Smooth muscle cell (in vitro differentiated cells): ENCODE data around the gene RTL10. TPM values are rescaled to one million over a fixed set of nuclear protein-coding genes. Genes with fewer than 3 reads are reported as not detected.

Experiments
- DNase-seq: peaks from one replicate; lab custom pipeline; 2025; ENCODE audit not compliant: unreplicated experiment; lab: John Stamatoyannopoulos, UW
- H2AFZ ChIP-seq: fragments of 200-600 bp; sonication (generic); 2 replicates; pipeline ENCODE4 v1.6.0; 2016; ENCODE audit warnings: antibody characterized with exemption, low read depth, mild to moderate bottlenecking
- H3F3A ChIP-seq: fragments of 200-600 bp; sonication (generic); 2 replicates; pipeline ENCODE4 v1.6.0; 2017; ENCODE audit warnings: antibody characterized with exemption, low read depth
- H3K27ac ChIP-seq: fragments of 200-600 bp; sonication (generic); 2 replicates; pipeline ENCODE4 v1.5.1; 2016; ENCODE audit warnings: low read depth, mild to moderate bottlenecking
- H3K27me3 ChIP-seq: fragments of 200-600 bp; sonication (generic); 2 replicates; pipeline ENCODE4 v1.6.1; 2016; ENCODE audit warnings: low read depth, mild to moderate bottlenecking
- H3K36me3 ChIP-seq: fragments of 200-600 bp; sonication (generic); 2 replicates; pipeline ENCODE4 v1.5.1; 2016; ENCODE audit warnings: low read depth
- H3K4me1 ChIP-seq: fragments of 200-600 bp; sonication (generic); 2 replicates; pipeline ENCODE4 v1.5.1; 2016; ENCODE audit warnings: low read depth
- H3K4me2 ChIP-seq: fragments of 200-600 bp; sonication (generic); 2 replicates; pipeline ENCODE4 v1.6.0; 2016; ENCODE audit warnings: mild to moderate bottlenecking
- H3K4me3 ChIP-seq: fragments of 200-600 bp; sonication (generic); 2 replicates; pipeline ENCODE4 v1.5.1; 2016; ENCODE audit warnings: mild to moderate bottlenecking
- H3K79me2 ChIP-seq: fragments of 200-600 bp; sonication (generic); 2 replicates; pipeline ENCODE4 v1.6.0; 2016; ENCODE audit warnings: low read depth, mild to moderate bottlenecking
- H3K9ac ChIP-seq: fragments of 200-600 bp; sonication (generic); 2 replicates; pipeline ENCODE4 v1.6.0; 2016; ENCODE audit warnings: low read depth
- H3K9me3 ChIP-seq: fragments of 200-600 bp; sonication (generic); replicated peaks from 2 replicates; pipeline ENCODE4 v1.5.1; 2016; ENCODE audit warnings: low read depth
- H4K20me1 ChIP-seq: fragments of 200-600 bp; sonication (generic); 2 replicates; pipeline ENCODE4 v1.6.0; 2016; ENCODE audit warnings: low read depth
- CTCF ChIP-seq: fragments of 200-600 bp; sonication (generic); IDR thresholded peaks from 2 replicates; pipeline ENCODE4 v1.5.1; 2017; ENCODE audit warnings: borderline replicate concordance, mild to moderate bottlenecking, antibody characterized with exemption; ENCODE audit not compliant: insufficient read depth, poor library complexity, severe bottlenecking
- WGBS: methylation state at CpG from one replicate; pipeline ENCODE4 v1.1.7; 2016; ENCODE audit warnings: low lambda C conversion rate; 5-methylcytosine and 5-hydroxymethylcytosine counted together
- polyA plus RNA-seq: library from polyadenylated mRNA; unstranded; fragments of >200 nt; fragmentation: Nextera tagmentation; extraction: Ambion mirVana; gene quantifications from 2 replicates; pipeline ENCODE4 v1.2.1, GENCODE V29; 2016
- total RNA-seq: library from RNA; depleted of rRNA; stranded (reverse); fragments of >200 nt; gene quantifications from 2 replicates; pipeline ENCODE4 v1.2.3, GENCODE V29; 2014

The RTL10 gene
- total and polyA plus RNA-seq, 2 experiments from 2014 or later = 3.8 to 7.5 TPM

- 97% methylated on average over 18 of the region's 18 CpGs for WGBS
Measured at GRCh38 chr22:19822301-19823117, 32.2 kb downstream of the RTL10 start.

GRCh38 chr22:19821523-19822300 is 33.0 kb downstream of the RTL10 start:
- no peaks in the 10 kb centered on the region for H3K27me3 ChIP-seq
- H3F3A ChIP-seq = no peaks in the 10 kb centered on the region
- no peak overlapping the region for H3K27ac ChIP-seq
- no peak overlapping the region for H3K9ac ChIP-seq
- no peaks in the 10 kb centered on the region for H3K36me3 ChIP-seq
- no peaks in the 10 kb centered on the region for H3K9me3 ChIP-seq
- H3K79me2 ChIP-seq = no peaks in the 10 kb centered on the region
- WGBS = 92% methylated on average over 19 of the region's 20 CpGs
- no peak overlapping the region for H3K4me3 ChIP-seq
- TF ChIP-seq CTCF = no peak
- H3K4me1 ChIP-seq = no peaks in the 10 kb centered on the region
- no peak overlapping the region for H2AFZ ChIP-seq
- H4K20me1 ChIP-seq = peaks cover 22% of the 10 kb centered on the region
- no peak overlapping the region for H3K4me2 ChIP-seq
- DNase-seq = no peak

More at GRCh38 chr22:19822301-19823117, 32.2 kb downstream of the RTL10 start:
- TF ChIP-seq CTCF = no peak
- no peaks in the 10 kb centered on the region for H3K9me3 ChIP-seq
- no peak overlapping the region for H3K4me2 ChIP-seq
- H2AFZ ChIP-seq = no peak overlapping the region
- no peaks in the 10 kb centered on the region for H3F3A ChIP-seq
- no peak for DNase-seq
- H3K27ac ChIP-seq = no peak overlapping the region
- no peaks in the 10 kb centered on the region for H3K79me2 ChIP-seq
- H4K20me1 ChIP-seq = peaks cover 22% of the 10 kb centered on the region
- no peaks in the 10 kb centered on the region for H3K27me3 ChIP-seq
- no peaks in the 10 kb centered on the region for H3K4me1 ChIP-seq
- H3K36me3 ChIP-seq = no peaks in the 10 kb centered on the region
- no peak overlapping the region for H3K4me3 ChIP-seq
- no peak overlapping the region for H3K9ac ChIP-seq

GRCh38 chr22:19820880-19821522 is 33.7 kb downstream of the RTL10 start:
- no peak overlapping the region for H3K27ac ChIP-seq
- no peaks in the 10 kb centered on the region for H3K9me3 ChIP-seq
- H3F3A ChIP-seq = no peaks in the 10 kb centered on the region
- H3K79me2 ChIP-seq = no peaks in the 10 kb centered on the region
- peaks cover 22% of the 10 kb centered on the region for H4K20me1 ChIP-seq
- DNase-seq = no peak
- no peak overlapping the region for H2AFZ ChIP-seq
- 94% methylated on average over 15 of the region's 18 CpGs for WGBS
- H3K27me3 ChIP-seq = no peaks in the 10 kb centered on the region
- H3K4me3 ChIP-seq = no peak overlapping the region
- no peak overlapping the region for H3K4me2 ChIP-seq
- H3K36me3 ChIP-seq = no peaks in the 10 kb centered on the region
- TF ChIP-seq CTCF = no peak
- H3K4me1 ChIP-seq = no peaks in the 10 kb centered on the region
- H3K9ac ChIP-seq = no peak overlapping the region
